Smooth muscle cell (in vitro differentiated cells): ENCODE data around the gene MAP7D2. TPM values are rescaled to one million over a fixed set of nuclear protein-coding genes. Genes with fewer than 3 reads are reported as not detected.

Source experiments
- DNase-seq: peaks from one replicate; lab custom pipeline; 2025; ENCODE audit not compliant: unreplicated experiment; lab: John Stamatoyannopoulos, UW
- H2AFZ ChIP-seq: fragments of 200-600 bp; sonication (generic); 2 replicates; pipeline ENCODE4 v1.6.0; 2016; ENCODE audit warnings: antibody characterized with exemption, low read depth, mild to moderate bottlenecking
- H3F3A ChIP-seq: fragments of 200-600 bp; sonication (generic); 2 replicates; pipeline ENCODE4 v1.6.0; 2017; ENCODE audit warnings: antibody characterized with exemption, low read depth
- H3K27ac ChIP-seq: fragments of 200-600 bp; sonication (generic); 2 replicates; pipeline ENCODE4 v1.5.1; 2016; ENCODE audit warnings: low read depth, mild to moderate bottlenecking
- H3K27me3 ChIP-seq: fragments of 200-600 bp; sonication (generic); 2 replicates; pipeline ENCODE4 v1.6.1; 2016; ENCODE audit warnings: low read depth, mild to moderate bottlenecking
- H3K36me3 ChIP-seq: fragments of 200-600 bp; sonication (generic); 2 replicates; pipeline ENCODE4 v1.5.1; 2016; ENCODE audit warnings: low read depth
- H3K4me1 ChIP-seq: fragments of 200-600 bp; sonication (generic); 2 replicates; pipeline ENCODE4 v1.5.1; 2016; ENCODE audit warnings: low read depth
- H3K4me2 ChIP-seq: fragments of 200-600 bp; sonication (generic); 2 replicates; pipeline ENCODE4 v1.6.0; 2016; ENCODE audit warnings: mild to moderate bottlenecking
- H3K4me3 ChIP-seq: fragments of 200-600 bp; sonication (generic); 2 replicates; pipeline ENCODE4 v1.5.1; 2016; ENCODE audit warnings: mild to moderate bottlenecking
- H3K79me2 ChIP-seq: fragments of 200-600 bp; sonication (generic); 2 replicates; pipeline ENCODE4 v1.6.0; 2016; ENCODE audit warnings: low read depth, mild to moderate bottlenecking
- H3K9ac ChIP-seq: fragments of 200-600 bp; sonication (generic); 2 replicates; pipeline ENCODE4 v1.6.0; 2016; ENCODE audit warnings: low read depth
- H3K9me3 ChIP-seq: fragments of 200-600 bp; sonication (generic); replicated peaks from 2 replicates; pipeline ENCODE4 v1.5.1; 2016; ENCODE audit warnings: low read depth
- H4K20me1 ChIP-seq: fragments of 200-600 bp; sonication (generic); 2 replicates; pipeline ENCODE4 v1.6.0; 2016; ENCODE audit warnings: low read depth
- CTCF ChIP-seq: fragments of 200-600 bp; sonication (generic); IDR thresholded peaks from 2 replicates; pipeline ENCODE4 v1.5.1; 2017; ENCODE audit warnings: borderline replicate concordance, mild to moderate bottlenecking, antibody characterized with exemption; ENCODE audit not compliant: insufficient read depth, poor library complexity, severe bottlenecking
- WGBS: methylation state at CpG from one replicate; pipeline ENCODE4 v1.1.7; 2016; ENCODE audit warnings: low lambda C conversion rate; 5-methylcytosine and 5-hydroxymethylcytosine counted together
- polyA plus RNA-seq: library from polyadenylated mRNA; unstranded; fragments of >200 nt; fragmentation: Nextera tagmentation; extraction: Ambion mirVana; gene quantifications from 2 replicates; pipeline ENCODE4 v1.2.1, GENCODE V29; 2016
- total RNA-seq: library from RNA; depleted of rRNA; stranded (reverse); fragments of >200 nt; gene quantifications from 2 replicates; pipeline ENCODE4 v1.2.3, GENCODE V29; 2014

MAP7D2 gene
- total and polyA plus RNA-seq, 2 experiments from 2014 or later: 0.18 TPM; not detected in 1

GRCh38 chrX:20071511-20072079, 45.1 kb downstream of the MAP7D2 start:
- H3K27ac ChIP-seq: no peak overlapping the region
- H3K27me3 ChIP-seq: no peaks in the 10 kb centered on the region
- no peak overlapping the region for H2AFZ ChIP-seq
- no peaks in the 10 kb centered on the region for H4K20me1 ChIP-seq
- DNase-seq: no peak
- no peak for TF ChIP-seq CTCF
- H3K9me3 ChIP-seq: no peaks in the 10 kb centered on the region
- H3K9ac ChIP-seq: no peak overlapping the region
- no peaks in the 10 kb centered on the region for H3K36me3 ChIP-seq
- H3K4me3 ChIP-seq: no peak overlapping the region
- WGBS: 49% methylated on average over 3 of the region's 3 CpGs
- H3F3A ChIP-seq: no peaks in the 10 kb centered on the region
- H3K79me2 ChIP-seq: no peaks in the 10 kb centered on the region
- H3K4me2 ChIP-seq: no peak overlapping the region
- H3K4me1 ChIP-seq: no peaks in the 10 kb centered on the region

GRCh38 chrX:20067709-20068561, 48.8 kb downstream of the MAP7D2 start:
- H3K9me3 ChIP-seq: no peaks in the 10 kb centered on the region
- no peaks in the 10 kb centered on the region for H3F3A ChIP-seq
- H3K9ac ChIP-seq: no peak overlapping the region
- WGBS: 39% methylated on average over 8 of the region's 8 CpGs
- H3K4me3 ChIP-seq: no peak overlapping the region
- H3K27ac ChIP-seq: peak overlapping the region; percentile 50
- H2AFZ ChIP-seq: no peak overlapping the region
- H3K4me1 ChIP-seq: no peaks in the 10 kb centered on the region
- no peak overlapping the region for H3K4me2 ChIP-seq
- peak; percentile 0 for DNase-seq
- H3K79me2 ChIP-seq: no peaks in the 10 kb centered on the region
- H4K20me1 ChIP-seq: no peaks in the 10 kb centered on the region
- TF ChIP-seq CTCF: no peak
- H3K27me3 ChIP-seq: no peaks in the 10 kb centered on the region
- no peaks in the 10 kb centered on the region for H3K36me3 ChIP-seq

- TF ChIP-seq CTCF: peak; percentile 38
- H3K79me2 ChIP-seq: no peaks in the 10 kb centered on the region
- no peaks in the 10 kb centered on the region for H4K20me1 ChIP-seq
- H3K9me3 ChIP-seq: no peaks in the 10 kb centered on the region
- no peaks in the 10 kb centered on the region for H3F3A ChIP-seq
- H3K27ac ChIP-seq: peak overlapping the region; percentile 50
- no peaks in the 10 kb centered on the region for H3K27me3 ChIP-seq
- WGBS: 57% methylated on average over 6 of the region's 6 CpGs
- no peak for DNase-seq
- H3K36me3 ChIP-seq: no peaks in the 10 kb centered on the region
- H3K4me3 ChIP-seq: no peak overlapping the region
- H3K4me1 ChIP-seq: no peaks in the 10 kb centered on the region
- no peak overlapping the region for H2AFZ ChIP-seq
- H3K9ac ChIP-seq: no peak overlapping the region
- no peak overlapping the region for H3K4me2 ChIP-seq
Observed at GRCh38 chrX:20066968-20067708, 49.6 kb downstream of the MAP7D2 start.
